HCT116 (cell line): ENCODE measurements around the gene NELL1. TPM values are rescaled to one million over a fixed set of nuclear protein-coding genes. Genes with fewer than 3 reads are reported as not detected.

Source experiments
- ATAC-seq: fragments of 200-7000 bp; cut with Tn5 transposase; 2 replicates; pipeline ENCODE4 v1.9.1; 2020; ENCODE audit warnings: mild to moderate bottlenecking, moderate library complexity
- BruUV-seq: library from RNA; stranded (reverse); fragments of 400-500 nt; replicated peaks from 2 replicates; lab custom pipeline; 2021; lab: Mats Ljungman, UMichigan
- CTCF ChIA-PET: fragments of 300-600 bp; sonication (Branson Sonifier 250); formaldehyde crosslinking; loops from one replicate; lab custom pipeline; 2021; ENCODE audit warnings: antibody characterized with exemption; lab: Charles Lee
- POLR2A ChIA-PET: fragments of 300-600, 350-600 bp; sonication (Branson Sonifier 250); formaldehyde crosslinking; loops from one replicate; lab custom pipeline; 2021; ENCODE audit warnings: antibody characterized with exemption; lab: Charles Lee
- RAD21 ChIA-PET, 2 experiments: fragments of 300-600 bp; sonication (Branson Sonifier 250); formaldehyde crosslinking; loops; one replicate each; lab custom pipeline; 2023; ENCODE audit warnings: low total read pairs in 2 of 2; ENCODE audit not compliant: uncharacterized antibody in 2 of 2, unreplicated experiment in 2 of 2, low non-redundant PET in 1 of 2; lab: Charles Lee
- DNase-seq: peaks from one replicate; pipeline ENCODE4 v3.0.0-alpha.2; 2010; ENCODE audit warnings: low read depth, low spot score
- H2AFZ ChIP-seq: fragments of 200-600 bp; shearing (Covaris generic), sonication (generic); 2 replicates; pipeline ENCODE4 v1.6.1; 2017; ENCODE audit warnings: low read depth, mixed run types, mixed read lengths, antibody characterized with exemption, low read length; ENCODE audit not compliant: poor library complexity, severe bottlenecking
- H3K27ac ChIP-seq: 2 replicates; pipeline ENCODE4 v1.5.1; 2012; ENCODE audit warnings: low read depth, low read length
- H3K27me3 ChIP-seq: fragments of 200-600 bp; sonication (generic); 2 replicates; pipeline ENCODE4 v1.6.1; 2016; ENCODE audit warnings: mixed run types, low read length, mixed read lengths; ENCODE audit not compliant: insufficient read depth
- H3K36me3 ChIP-seq, 2 experiments: fragments of 200-500 bp in 1 of 2; fragments of 200-600 bp in 1 of 2; sonication (Bioruptor generic) in 1 of 2; sonication (generic) in 1 of 2; 2 replicates each; pipeline versions ENCODE4 v1.5.1 to v1.6.1; 2014 to 2016; ENCODE audit warnings: low read length in 2 of 2, inconsistent platforms in 1 of 2, mixed read lengths in 1 of 2, mixed run types in 1 of 2; ENCODE audit not compliant: insufficient read depth in 2 of 2, control insufficient read depth in 1 of 2
- H3K4me1 ChIP-seq, 2 experiments: fragments of 200-600 bp in 1 of 2; sonication (generic) in 1 of 2; 2 replicates each; pipeline versions ENCODE4 v1.5.1 to v1.6.1; 2012 to 2017; ENCODE audit warnings: low read length in 2 of 2, inconsistent platforms in 1 of 2, mild to moderate bottlenecking in 1 of 2, mixed read lengths in 1 of 2, mixed run types in 1 of 2, moderate library complexity in 1 of 2; ENCODE audit not compliant: insufficient read depth in 2 of 2, control insufficient read depth in 1 of 2
- H3K4me2 ChIP-seq: fragments of 200-600 bp; sonication (generic); 2 replicates; pipeline ENCODE4 v1.6.1; 2017; ENCODE audit warnings: mixed run types, low read length, mixed read lengths
- H3K4me3 ChIP-seq, 2 experiments: fragments of 200-600 bp in 1 of 2; sonication (generic) in 1 of 2; replicated peaks in 1 of 2; 2 replicates each; pipeline ENCODE4 v1.5.1; 2011 to 2016; ENCODE audit warnings: low read length in 2 of 2, control low read depth in 1 of 2, low read depth in 1 of 2, mild to moderate bottlenecking in 1 of 2, mixed read lengths in 1 of 2, mixed run types in 1 of 2
- H3K79me2 ChIP-seq: fragments of 200-600 bp; sonication (generic); 2 replicates; pipeline ENCODE4 v1.6.1; 2017; ENCODE audit warnings: mild to moderate bottlenecking, mixed run types, low read length, moderate library complexity, mixed read lengths; ENCODE audit not compliant: insufficient read depth
- H3K9ac ChIP-seq: fragments of 200-600 bp; sonication (generic); 2 replicates; pipeline ENCODE4 v1.6.1; 2016; ENCODE audit warnings: low read length, mixed read lengths
- H3K9me2 ChIP-seq: fragments of 200-600 bp; sonication (generic), shearing (Covaris generic); 2 replicates; pipeline ENCODE4 v1.6.1; 2017; ENCODE audit warnings: mixed run types, mild to moderate bottlenecking, moderate library complexity; ENCODE audit not compliant: insufficient read depth
- H3K9me3 ChIP-seq, 2 experiments: fragments of 200-500 bp in 1 of 2; fragments of 200-600 bp in 1 of 2; sonication (Bioruptor generic) in 1 of 2; sonication (generic) in 1 of 2; 2 replicates each; pipeline ENCODE4 v1.6.1; 2014 to 2017; ENCODE audit warnings: low read length in 2 of 2, mixed read lengths in 2 of 2, inconsistent platforms in 1 of 2, low read depth in 1 of 2, mild to moderate bottlenecking in 1 of 2, mixed run types in 1 of 2, moderate library complexity in 1 of 2; ENCODE audit not compliant: control insufficient read depth in 1 of 2, insufficient read depth in 1 of 2
- H4K20me1 ChIP-seq: fragments of 200-600 bp; sonication (generic), shearing (Covaris generic); 2 replicates; pipeline ENCODE4 v1.6.1; 2017; ENCODE audit warnings: mixed run types, mild to moderate bottlenecking, moderate library complexity; ENCODE audit not compliant: insufficient read depth
- CTCF ChIP-seq, 3 experiments: fragments of 200-600 bp in 1 of 3; sonication (generic) in 1 of 3; IDR thresholded peaks in 2 of 3; conservative IDR thresholded peaks in 1 of 3; 2 replicates each; pipeline ENCODE4 v1.5.1; 2012 to 2017; ENCODE audit warnings: low read depth in 2 of 3, low read length in 2 of 3, antibody characterized with exemption in 1 of 3, borderline replicate concordance in 1 of 3, control low read depth in 1 of 3, mild to moderate bottlenecking in 1 of 3, mixed read lengths in 1 of 3, mixed run types in 1 of 3, moderate library complexity in 1 of 3; ENCODE audit not compliant: insufficient read depth in 1 of 3
- FOSL1 ChIP-seq: IDR thresholded peaks from 2 replicates; pipeline ENCODE4 v1.6.1; 2012; ENCODE audit warnings: low read depth
- JUND ChIP-seq: IDR thresholded peaks from 2 replicates; pipeline ENCODE4 v1.6.1; 2012
- TCF7L2 ChIP-seq: IDR thresholded peaks from 2 replicates; pipeline ENCODE4 v1.7.0; 2011; ENCODE audit warnings: borderline replicate concordance, inconsistent platforms; ENCODE audit not compliant: insufficient read depth, insufficient read length; ENCODE audit errors: extremely low read depth
- ZBTB33 ChIP-seq: IDR thresholded peaks from 2 replicates; pipeline ENCODE4 v1.6.1; 2011; ENCODE audit warnings: mild to moderate bottlenecking, low read length, moderate library complexity; ENCODE audit not compliant: insufficient replicate concordance; ENCODE audit errors: extremely low read depth
- intact Hi-C: fragments of 100-400 bp; cut with micrococcal nuclease; formaldehyde crosslinking; loops from 2 replicates; pipeline ENCODE4 v1.10.0; 2022
- total RNA-seq: library from RNA; stranded (reverse); gene quantifications from one replicate; pipeline ENCODE4 v1.2.1, GENCODE V29; 2021; ENCODE audit not compliant: unreplicated experiment

The NELL1 gene
- total RNA-seq, 1 experiment from 2014 or later: not detected

GRCh38 chr11:20676658-20677057 is 7.3 kb downstream of the NELL1 start:
- Histone ChIP-seq H3K9me3 (no peaks in the 10 kb centered on the region), H3K27ac (no peak overlapping the region), H3K4me2 (no peak overlapping the region), H3K4me3 (no peak overlapping the region), H3K4me1 (no peaks in the 10 kb centered on the region), H3K27me3 (peaks cover 11% of the 10 kb centered on the region; the same call in 1 of the 2 replicates), H2AFZ (no peak overlapping the region), H4K20me1 (no peaks in the 10 kb centered on the region), H3K79me2 (no peaks in the 10 kb centered on the region), H3K36me3 (no peaks in the 10 kb centered on the region), H3K9ac (no peak overlapping the region), H3K9me2 (no peaks in the 10 kb centered on the region)
- intact Hi-C loops: no loop called here
- DNase-seq: no peak
- BruUV-seq: no TSS peak
- TF ChIP-seq CTCF (IDR thresholded peaks at IDR 0.05 in 2 of 3, conservative IDR thresholded peaks at IDR 0.05 in 1 of 3; ENCODE audit: borderline replicate concordance in 1 of 3, insufficient read depth in 1 of 3, low read depth in 2 of 3, low read length in 2 of 3) (no peak), ZBTB33 (no peak), JUND (no peak), TCF7L2 (no peak), FOSL1 (no peak)
- POLR2A ChIA-PET: no interaction called here
- RAD21 ChIA-PET: no interaction called here
- ATAC-seq: no peak
- CTCF ChIA-PET: no interaction called here
